Endothelial cell (in vitro differentiated cells): ENCODE data around the gene ADGRD2. TPM values are rescaled to one million over a fixed set of nuclear protein-coding genes. Genes with fewer than 3 reads are reported as not detected.

Source experiments
- DNase-seq: peaks from one replicate; pipeline ENCODE4 v3.0.0; 2021; ENCODE audit warnings: low spot score
- H3K27ac Mint-ChIP-seq: one replicate; pipeline ENCODE4 v1.8.0; 2021; ENCODE audit warnings: mixed read lengths, inconsistent platforms; ENCODE audit not compliant: unreplicated experiment
- H3K27me3 Mint-ChIP-seq: one replicate; pipeline ENCODE4 v1.8.0; 2021; ENCODE audit warnings: mild to moderate bottlenecking, moderate library complexity, mixed read lengths, inconsistent platforms; ENCODE audit not compliant: unreplicated experiment
- H3K36me3 Mint-ChIP-seq: one replicate; pipeline ENCODE4 v1.8.0; 2021; ENCODE audit warnings: mild to moderate bottlenecking, low read depth, mixed read lengths, inconsistent platforms; ENCODE audit not compliant: unreplicated experiment
- H3K4me1 Mint-ChIP-seq: one replicate; pipeline ENCODE4 v1.8.0; 2021; ENCODE audit warnings: mild to moderate bottlenecking, mixed read lengths, inconsistent platforms; ENCODE audit not compliant: unreplicated experiment
- H3K4me3 Mint-ChIP-seq: one replicate; pipeline ENCODE4 v1.8.0; 2021; ENCODE audit warnings: mild to moderate bottlenecking, mixed read lengths, inconsistent platforms; ENCODE audit not compliant: unreplicated experiment
- H3K9me3 Mint-ChIP-seq: one replicate; pipeline ENCODE4 v1.8.0; 2021; ENCODE audit warnings: mixed read lengths, inconsistent platforms; ENCODE audit not compliant: unreplicated experiment
- total RNA-seq: library from RNA; stranded (reverse); fragmentation: NEBNext Ultra II Directional; extraction: Animal tissue kit (Norgen Biotek cat#: 25700); gene quantifications from one replicate; pipeline ENCODE4 v1.2.1, GENCODE V29; 2021; ENCODE audit not compliant: unreplicated experiment
- TF ChIP-seq, protein P1 (sequence below): fragments of 200-600 bp; sonication (generic); IDR thresholded peaks from one replicate; pipeline ENCODE4 v1.5.0; 2021; ENCODE audit warnings: antibody characterized with exemption; ENCODE audit not compliant: unreplicated experiment

ADGRD2 gene
- total RNA-seq, 1 donor from 2014 or later, result not detected

GRCh38 chr9:124498499-124499146, 48.4 kb downstream of the ADGRD2 start:
- Mint-ChIP-seq H3K4me1 (peaks cover 14% of the 10 kb centered on the region), H3K27ac (no peak overlapping the region), H3K36me3 (peaks cover 4% of the 10 kb centered on the region), H3K27me3 (peaks cover 20% of the 10 kb centered on the region), H3K4me3 (no peak overlapping the region), H3K9me3 (no peaks in the 10 kb centered on the region)
- TF ChIP-seq, protein P1, sequence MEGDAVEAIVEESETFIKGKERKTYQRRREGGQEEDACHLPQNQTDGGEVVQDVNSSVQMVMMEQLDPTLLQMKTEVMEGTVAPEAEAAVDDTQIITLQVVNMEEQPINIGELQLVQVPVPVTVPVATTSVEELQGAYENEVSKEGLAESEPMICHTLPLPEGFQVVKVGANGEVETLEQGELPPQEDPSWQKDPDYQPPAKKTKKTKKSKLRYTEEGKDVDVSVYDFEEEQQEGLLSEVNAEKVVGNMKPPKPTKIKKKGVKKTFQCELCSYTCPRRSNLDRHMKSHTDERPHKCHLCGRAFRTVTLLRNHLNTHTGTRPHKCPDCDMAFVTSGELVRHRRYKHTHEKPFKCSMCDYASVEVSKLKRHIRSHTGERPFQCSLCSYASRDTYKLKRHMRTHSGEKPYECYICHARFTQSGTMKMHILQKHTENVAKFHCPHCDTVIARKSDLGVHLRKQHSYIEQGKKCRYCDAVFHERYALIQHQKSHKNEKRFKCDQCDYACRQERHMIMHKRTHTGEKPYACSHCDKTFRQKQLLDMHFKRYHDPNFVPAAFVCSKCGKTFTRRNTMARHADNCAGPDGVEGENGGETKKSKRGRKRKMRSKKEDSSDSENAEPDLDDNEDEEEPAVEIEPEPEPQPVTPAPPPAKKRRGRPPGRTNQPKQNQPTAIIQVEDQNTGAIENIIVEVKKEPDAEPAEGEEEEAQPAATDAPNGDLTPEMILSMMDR, result no peak
- DNase-seq, result no peak

GRCh38 chr9:124499216-124499615, 49.0 kb downstream of the ADGRD2 start:
- Mint-ChIP-seq H3K4me1 (peaks cover 18% of the 10 kb centered on the region), H3K27ac (no peak overlapping the region), H3K36me3 (peaks cover 9% of the 10 kb centered on the region), H3K27me3 (peaks cover 23% of the 10 kb centered on the region), H3K9me3 (no peaks in the 10 kb centered on the region), H3K4me3 (no peak overlapping the region)
- TF ChIP-seq, protein P1, result no peak
- no peak for DNase-seq

DNA sequence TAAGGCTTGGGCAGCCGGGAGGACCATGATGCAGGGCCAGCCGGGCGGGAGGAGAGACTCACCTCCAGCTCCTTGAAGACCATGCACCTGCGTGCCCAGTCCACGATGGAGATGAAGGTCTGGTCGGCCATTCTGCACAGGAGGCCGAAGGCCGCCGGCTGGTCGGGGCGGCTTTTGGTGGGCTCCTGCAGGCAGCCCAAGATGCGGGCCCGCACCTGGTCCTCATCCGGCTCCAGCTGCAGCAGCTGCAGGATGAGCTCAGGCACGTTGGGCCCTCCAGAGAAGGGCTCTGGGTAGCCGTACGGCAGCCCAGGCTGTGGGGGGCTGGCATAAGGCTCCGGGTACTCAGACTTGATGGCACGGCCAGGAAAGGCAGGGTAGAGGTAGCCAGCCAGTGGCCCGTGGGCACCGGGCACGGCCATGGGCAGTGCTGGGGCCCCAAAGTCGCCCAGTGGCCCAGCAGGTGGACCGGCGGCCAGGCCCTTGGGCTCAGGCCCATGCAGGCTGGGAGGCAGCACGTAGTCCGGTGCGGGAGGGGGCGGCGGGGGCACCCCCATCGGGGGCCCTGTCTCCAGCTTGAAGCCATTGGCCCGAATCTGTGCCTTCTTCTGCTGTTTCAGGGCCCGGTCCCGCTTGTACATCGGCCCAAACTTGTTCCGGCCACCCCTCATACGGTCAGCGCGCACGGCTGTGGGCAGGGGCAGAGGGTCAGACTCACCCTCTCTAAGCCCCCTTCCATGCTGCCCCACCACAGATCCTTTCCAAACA, 50.0 kb downstream of the ADGRD2 start:
- Mint-ChIP-seq H3K4me1 (peaks cover 18% of the 10 kb centered on the region), H3K4me3 (peak overlapping the region; percentile 14), H3K36me3 (peaks cover 9% of the 10 kb centered on the region), H3K9me3 (no peaks in the 10 kb centered on the region), H3K27me3 (peaks cover 25% of the 10 kb centered on the region), H3K27ac (no peak overlapping the region)
- no peak for DNase-seq
- TF ChIP-seq, protein P1, result no peak

DNA sequence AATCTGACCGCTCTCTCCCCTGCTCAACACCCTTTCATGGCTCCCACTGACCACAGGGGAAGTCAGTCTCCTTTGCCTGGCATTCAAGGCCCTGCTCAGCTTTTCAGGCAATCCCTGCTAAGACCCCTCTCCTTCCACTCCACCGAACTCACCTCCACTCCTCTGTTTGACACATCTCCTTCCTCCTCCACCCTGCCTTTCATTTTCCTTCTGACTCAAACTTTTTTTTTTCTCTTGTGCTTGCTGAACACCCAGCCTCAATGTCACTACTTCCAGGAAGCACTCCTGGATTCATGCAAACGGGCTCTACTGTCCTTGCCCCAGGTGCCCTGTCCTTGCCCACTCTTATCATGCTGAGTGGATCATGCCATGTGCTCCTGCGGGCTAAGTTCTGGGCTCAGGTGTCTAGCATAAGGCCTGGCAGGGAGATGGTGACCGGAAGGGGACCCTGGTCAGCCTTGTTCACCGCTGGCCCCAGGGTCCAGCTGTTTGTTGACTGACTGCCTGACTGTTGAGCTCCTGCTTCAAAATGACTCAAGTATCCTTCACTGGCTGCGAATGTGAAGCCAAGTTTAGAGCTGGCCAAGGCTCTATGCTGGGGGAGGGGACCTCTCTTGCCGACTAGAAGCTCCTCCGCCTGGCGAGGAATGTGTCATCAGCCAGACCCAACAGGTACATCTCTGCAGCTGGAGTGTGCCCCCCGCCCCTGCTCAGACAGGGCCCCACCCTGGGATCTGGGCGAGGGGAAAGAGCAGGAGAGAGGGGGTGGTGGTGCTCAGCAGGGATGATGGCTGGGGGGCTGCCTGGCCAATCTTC, 50.8 kb downstream of the ADGRD2 start:
- H3K27ac Mint-ChIP-seq, result peak overlapping the region; percentile 34
- no peaks in the 10 kb centered on the region for H3K9me3 Mint-ChIP-seq
- peaks cover 9% of the 10 kb centered on the region for H3K36me3 Mint-ChIP-seq
- no peak for DNase-seq
- peak overlapping the region; percentile 14 for H3K4me3 Mint-ChIP-seq
- H3K4me1 Mint-ChIP-seq, result peaks cover 15% of the 10 kb centered on the region
- peaks cover 29% of the 10 kb centered on the region for H3K27me3 Mint-ChIP-seq
- TF ChIP-seq, protein P1, result no peak
